Activated T-helper 1 cell treated with anti-CD3 and anti-CD28 coated beads, Interleukin-2, amount 50 U/mL, for 16 hours (primary cell): ENCODE measurements around the gene FRG2C.
"Not testable (repeated sequence)": the region's sequence is repeated elsewhere in the genome, so short reads cannot be mapped to it uniquely, and the experiment has no call there.

Experiments used
- DNase-seq, 2 donors: peaks; one replicate each; pipeline ENCODE4 v3.0.0-alpha.2; 2020; ENCODE audit warnings: low read depth in 1 of 2, low spot score in 1 of 2

Gene FRG2C

GRCh38 chr3:75664028-75664427 is at the start of gene FRG2C:
Gene FRG2C, plus strand, starts transcription at chr3:75664328. Its CDS starts 52 bp downstream, at chr3:75664380.
- not testable (repeated sequence) for DNase-seq

GRCh38 chr3:75618666-75619305 is 45.3 kb upstream of the FRG2C start:
- not testable (repeated sequence) for DNase-seq

- DNase-seq: not testable (repeated sequence)
These were observed 44.6 kb upstream of the FRG2C start for GRCh38 chr3:75619481-75620031.

GRCh38 chr3:75621772-75622171 is 42.4 kb upstream of the FRG2C start:
- DNase-seq: not testable (repeated sequence)

GRCh38 chr3:75623656-75624055 is 40.5 kb upstream of the FRG2C start:
- DNase-seq: not testable (repeated sequence)

- not testable (repeated sequence) for DNase-seq
These were observed 33.1 kb upstream of the FRG2C start for GRCh38 chr3:75630887-75631535.

- DNase-seq: no peak
These were observed 32.6 kb upstream of the FRG2C start for GRCh38 chr3:75631541-75631940.

GRCh38 chr3:75638947-75639346 is 25.2 kb upstream of the FRG2C start:
- DNase-seq: not testable (repeated sequence)

GRCh38 chr3:75641107-75641517 is 23.0 kb upstream of the FRG2C start:
- not testable (repeated sequence) for DNase-seq

- not testable (repeated sequence) for DNase-seq
These were observed 20.9 kb upstream of the FRG2C start for GRCh38 chr3:75643031-75643800.

GRCh38 chr3:75645548-75645947 is 18.6 kb upstream of the FRG2C start:
- DNase-seq: not testable (repeated sequence)

GRCh38 chr3:75650191-75650590 is 13.9 kb upstream of the FRG2C start:
- DNase-seq: no peak

GRCh38 chr3:75655101-75655904 is 8.8 kb upstream of the FRG2C start:
- DNase-seq: not testable (repeated sequence)

- not testable (repeated sequence) for DNase-seq
These were observed 8.2 kb upstream of the FRG2C start for GRCh38 chr3:75655956-75656355.

GRCh38 chr3:75658411-75659107 is 5.6 kb upstream of the FRG2C start:
- DNase-seq: not testable (repeated sequence)

- not testable (repeated sequence) for DNase-seq
These were observed 5.1 kb upstream of the FRG2C start for GRCh38 chr3:75659108-75659433.

GRCh38 chr3:75665626-75666025 is 1.5 kb downstream of the FRG2C start:
- DNase-seq: not testable (repeated sequence)

- DNase-seq: not testable (repeated sequence)
These were observed 3.9 kb downstream of the FRG2C start for GRCh38 chr3:75667757-75668701.

- DNase-seq: peak; percentile 50 to 68
These were observed 4.7 kb downstream of the FRG2C start for GRCh38 chr3:75668759-75669347.
